ENCODE measurements around the gene GBP6.

DNA sequence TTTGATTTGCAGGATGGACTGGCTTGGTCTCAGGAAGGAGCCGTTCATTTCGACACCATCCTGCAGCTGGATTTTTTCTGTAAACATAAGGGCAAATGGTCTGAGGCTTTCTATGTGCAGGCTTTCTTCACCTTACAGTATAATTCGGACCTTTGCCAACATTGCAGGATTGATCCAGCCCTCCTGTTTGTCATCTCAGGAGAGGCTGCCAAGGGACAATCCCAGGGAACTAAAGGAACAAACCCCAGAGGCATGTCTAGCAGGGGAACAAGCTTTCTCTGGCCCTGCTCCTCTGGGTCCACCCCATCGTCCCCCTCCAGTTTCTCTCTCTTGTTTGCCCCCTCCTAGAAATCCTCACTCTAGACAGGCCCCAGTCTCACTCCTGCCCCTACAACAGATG lies 24.8 kb upstream of the GBP6 start:
- no peak for TF ChIP-seq EZH2 (IDR thresholded peaks at IDR 0.05; ENCODE audit: borderline replicate concordance, insufficient read depth, low read depth, low read length, poor library complexity, severe bottlenecking)
- TF ChIP-seq, protein P1, sequence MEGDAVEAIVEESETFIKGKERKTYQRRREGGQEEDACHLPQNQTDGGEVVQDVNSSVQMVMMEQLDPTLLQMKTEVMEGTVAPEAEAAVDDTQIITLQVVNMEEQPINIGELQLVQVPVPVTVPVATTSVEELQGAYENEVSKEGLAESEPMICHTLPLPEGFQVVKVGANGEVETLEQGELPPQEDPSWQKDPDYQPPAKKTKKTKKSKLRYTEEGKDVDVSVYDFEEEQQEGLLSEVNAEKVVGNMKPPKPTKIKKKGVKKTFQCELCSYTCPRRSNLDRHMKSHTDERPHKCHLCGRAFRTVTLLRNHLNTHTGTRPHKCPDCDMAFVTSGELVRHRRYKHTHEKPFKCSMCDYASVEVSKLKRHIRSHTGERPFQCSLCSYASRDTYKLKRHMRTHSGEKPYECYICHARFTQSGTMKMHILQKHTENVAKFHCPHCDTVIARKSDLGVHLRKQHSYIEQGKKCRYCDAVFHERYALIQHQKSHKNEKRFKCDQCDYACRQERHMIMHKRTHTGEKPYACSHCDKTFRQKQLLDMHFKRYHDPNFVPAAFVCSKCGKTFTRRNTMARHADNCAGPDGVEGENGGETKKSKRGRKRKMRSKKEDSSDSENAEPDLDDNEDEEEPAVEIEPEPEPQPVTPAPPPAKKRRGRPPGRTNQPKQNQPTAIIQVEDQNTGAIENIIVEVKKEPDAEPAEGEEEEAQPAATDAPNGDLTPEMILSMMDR (IDR thresholded peaks at IDR 0.05) = no peak

Data from B cell (primary cell).